ENCODE results near the gene TNRC6A.

Gene TNRC6A

GRCh38 chr16:24761526-24761925 is 32.1 kb downstream of the TNRC6A start:
- TF ChIP-seq GATA3 (IDR thresholded peaks at IDR 0.05; ENCODE audit: low read depth, low read length), result no peak

GRCh38 chr16:24764916-24765315 is 35.5 kb downstream of the TNRC6A start:
- TF ChIP-seq GATA2 (IDR thresholded peaks at IDR 0.05; ENCODE audit: low read depth, low read length), result no peak
- no peak for TF ChIP-seq GATA3 (IDR thresholded peaks at IDR 0.05; ENCODE audit: low read depth, low read length)

GRCh38 chr16:24766057-24766456 is 36.6 kb downstream of the TNRC6A start:
- TF ChIP-seq GATA3 (IDR thresholded peaks at IDR 0.05; ENCODE audit: low read depth, low read length) (no peak), GATA2 (IDR thresholded peaks at IDR 0.05; ENCODE audit: low read depth, low read length) (no peak)

GRCh38 chr16:24769806-24770205 is 40.4 kb downstream of the TNRC6A start:
- TF ChIP-seq GATA2 (IDR thresholded peaks at IDR 0.05; ENCODE audit: low read depth, low read length), result no peak
- no peak for TF ChIP-seq GATA3 (IDR thresholded peaks at IDR 0.05; ENCODE audit: low read depth, low read length)

GRCh38 chr16:24771132-24771778 is 41.8 kb downstream of the TNRC6A start:
- TF ChIP-seq GATA2 (IDR thresholded peaks at IDR 0.05; ENCODE audit: low read depth, low read length) (no peak), GATA3 (IDR thresholded peaks at IDR 0.05; ENCODE audit: low read depth, low read length) (no peak)

GRCh38 chr16:24771779-24772157 is 42.3 kb downstream of the TNRC6A start:
- TF ChIP-seq GATA3 (IDR thresholded peaks at IDR 0.05; ENCODE audit: low read depth, low read length) (no peak), GATA2 (IDR thresholded peaks at IDR 0.05; ENCODE audit: low read depth, low read length) (no peak)

GRCh38 chr16:24773771-24774427 is 44.4 kb downstream of the TNRC6A start:
- TF ChIP-seq GATA2 (IDR thresholded peaks at IDR 0.05; ENCODE audit: low read depth, low read length) (no peak), GATA3 (IDR thresholded peaks at IDR 0.05; ENCODE audit: low read depth, low read length) (no peak)

- TF ChIP-seq GATA2 (IDR thresholded peaks at IDR 0.05; ENCODE audit: low read depth, low read length) (no peak), GATA3 (IDR thresholded peaks at IDR 0.05; ENCODE audit: low read depth, low read length) (no peak)
These were observed 45.1 kb downstream of the TNRC6A start for GRCh38 chr16:24774510-24774909.

GRCh38 chr16:24775455-24775854 is 46.0 kb downstream of the TNRC6A start:
- TF ChIP-seq GATA3 (IDR thresholded peaks at IDR 0.05; ENCODE audit: low read depth, low read length) (no peak), GATA2 (IDR thresholded peaks at IDR 0.05; ENCODE audit: low read depth, low read length) (no peak)

- TF ChIP-seq GATA3 (IDR thresholded peaks at IDR 0.05; ENCODE audit: low read depth, low read length), result no peak
- no peak for TF ChIP-seq GATA2 (IDR thresholded peaks at IDR 0.05; ENCODE audit: low read depth, low read length)
These were observed 47.2 kb downstream of the TNRC6A start for GRCh38 chr16:24776501-24777220.

GRCh38 chr16:24778671-24779070 is 49.2 kb downstream of the TNRC6A start:
- TF ChIP-seq GATA2 (IDR thresholded peaks at IDR 0.05; ENCODE audit: low read depth, low read length) (no peak), GATA3 (IDR thresholded peaks at IDR 0.05; ENCODE audit: low read depth, low read length) (no peak)

- no peak for TF ChIP-seq GATA2 (IDR thresholded peaks at IDR 0.05; ENCODE audit: low read depth, low read length)
- TF ChIP-seq GATA3 (IDR thresholded peaks at IDR 0.05; ENCODE audit: low read depth, low read length), result no peak
These were observed 51.8 kb downstream of the TNRC6A start for GRCh38 chr16:24781256-24781655.

- TF ChIP-seq GATA3 (IDR thresholded peaks at IDR 0.05; ENCODE audit: low read depth, low read length) (no peak), GATA2 (IDR thresholded peaks at IDR 0.05; ENCODE audit: low read depth, low read length) (no peak)
These were observed 54.7 kb downstream of the TNRC6A start for GRCh38 chr16:24784121-24784520.

GRCh38 chr16:24789881-24790280 is 60.4 kb downstream of the TNRC6A start:
- no peak for TF ChIP-seq GATA3 (IDR thresholded peaks at IDR 0.05; ENCODE audit: low read depth, low read length)
- TF ChIP-seq GATA2 (IDR thresholded peaks at IDR 0.05; ENCODE audit: low read depth, low read length), result no peak

GRCh38 chr16:24800586-24800985 is 71.1 kb downstream of the TNRC6A start:
- TF ChIP-seq GATA2 (IDR thresholded peaks at IDR 0.05; ENCODE audit: low read depth, low read length) (no peak), GATA3 (IDR thresholded peaks at IDR 0.05; ENCODE audit: low read depth, low read length) (no peak)
